GM18505 (cell line): ENCODE data around the gene VSIG4.
"Not testable (repeated sequence)": the region's sequence is repeated elsewhere in the genome, so short reads cannot be mapped to it uniquely, and the experiment has no call there.

Experiments
- ATAC-seq: cut with Tn5 transposase; IDR thresholded peaks from one replicate; pipeline ENCODE4 v1.9.1; 2021; ENCODE audit not compliant: unreplicated experiment
- POLR2A ChIP-seq: IDR thresholded peaks from 4 replicates; pipeline ENCODE4 v1.6.1; 2011; ENCODE audit warnings: borderline replicate concordance; ENCODE audit not compliant: insufficient read depth, insufficient read length; ENCODE audit errors: extremely low read depth

The VSIG4 gene

GRCh38 chrX:65997978-65998717, 41.7 kb downstream of the VSIG4 start:
- no peak for ATAC-seq
- TF ChIP-seq POLR2A, result no peak

GRCh38 chrX:65994519-65995506, 45.1 kb downstream of the VSIG4 start:
- ATAC-seq, result no peak
- no peak for TF ChIP-seq POLR2A

- TF ChIP-seq POLR2A, result no peak
- ATAC-seq, result no peak
Observed at GRCh38 chrX:65993915-65994460, 45.9 kb downstream of the VSIG4 start.

GRCh38 chrX:65993332-65993731, 46.5 kb downstream of the VSIG4 start:
- no peak for ATAC-seq
- TF ChIP-seq POLR2A, result no peak

GRCh38 chrX:65990702-65991101, 49.2 kb downstream of the VSIG4 start:
- no peak for TF ChIP-seq POLR2A
- no peak for ATAC-seq

GRCh38 chrX:65987811-65988210, 52.1 kb downstream of the VSIG4 start:
- ATAC-seq, result no peak
- TF ChIP-seq POLR2A, result no peak

GRCh38 chrX:65985922-65986588, 53.8 kb downstream of the VSIG4 start:
- no peak for TF ChIP-seq POLR2A
- peak; percentile 82 for ATAC-seq

- ATAC-seq, result no peak
- no peak for TF ChIP-seq POLR2A
Observed at GRCh38 chrX:65985211-65985610, 54.7 kb downstream of the VSIG4 start.

GRCh38 chrX:65977161-65977560, 62.7 kb downstream of the VSIG4 start:
- ATAC-seq, result not testable (repeated sequence)

GRCh38 chrX:65976161-65976560, 63.7 kb downstream of the VSIG4 start:
- ATAC-seq, result no peak

GRCh38 chrX:65975161-65975751, 64.6 kb downstream of the VSIG4 start:
- ATAC-seq, result not testable (repeated sequence)

More at GRCh38 chrX:65976161-65976560, 63.7 kb downstream of the VSIG4 start:
- TF ChIP-seq POLR2A, result no peak
